Inferior parietal cortex (tissue), 1 donor: ENCODE measurements around the gene PTPRK.

Experiments used
- DNase-seq: peaks from one replicate; pipeline ENCODE4 v3.0.0-alpha.2; 2016; ENCODE audit errors: extremely low spot score

Gene PTPRK

GRCh38 chr6:128295670-128296069, 224.7 kb downstream of the PTPRK start:
- DNase-seq, result no peak

GRCh38 chr6:128290221-128290620, 230.2 kb downstream of the PTPRK start:
- no peak for DNase-seq

GRCh38 chr6:128284128-128284527, 236.3 kb downstream of the PTPRK start:
- no peak for DNase-seq

- DNase-seq, result no peak
Measured at GRCh38 chr6:128282961-128283360, 237.4 kb downstream of the PTPRK start.

- DNase-seq, result no peak
Measured at GRCh38 chr6:128280960-128281359, 239.4 kb downstream of the PTPRK start.

- DNase-seq, result no peak
Measured at GRCh38 chr6:128280066-128280465, 240.3 kb downstream of the PTPRK start.

GRCh38 chr6:128278836-128279235, 241.6 kb downstream of the PTPRK start:
- no peak for DNase-seq

- no peak for DNase-seq
Measured at GRCh38 chr6:128277379-128277778, 243.0 kb downstream of the PTPRK start.

GRCh38 chr6:128276311-128276710, 244.1 kb downstream of the PTPRK start:
- no peak for DNase-seq

GRCh38 chr6:128275681-128276080, 244.7 kb downstream of the PTPRK start:
- no peak for DNase-seq

- DNase-seq, result no peak
Measured at GRCh38 chr6:128275030-128275429, 245.4 kb downstream of the PTPRK start.

- no peak for DNase-seq
Measured at GRCh38 chr6:128271527-128271926, 248.9 kb downstream of the PTPRK start.

GRCh38 chr6:128271011-128271410, 249.4 kb downstream of the PTPRK start:
- DNase-seq, result no peak

GRCh38 chr6:128266946-128267345, 253.5 kb downstream of the PTPRK start:
- DNase-seq, result no peak

- DNase-seq, result no peak
Measured at GRCh38 chr6:128265706-128266105, 254.7 kb downstream of the PTPRK start.

GRCh38 chr6:128259730-128260685, 260.4 kb downstream of the PTPRK start:
- no peak for DNase-seq

GRCh38 chr6:128259029-128259724, 261.2 kb downstream of the PTPRK start:
- no peak for DNase-seq

GRCh38 chr6:128256095-128256494, 264.3 kb downstream of the PTPRK start:
- DNase-seq, result no peak

- DNase-seq, result no peak
Measured at GRCh38 chr6:128252341-128253176, 267.8 kb downstream of the PTPRK start.

GRCh38 chr6:128251445-128252340, 268.7 kb downstream of the PTPRK start:
- no peak for DNase-seq
